ENCODE data around the gene PPCDC.
"Not testable (repeated sequence)": the region's sequence is repeated elsewhere in the genome, so short reads cannot be mapped to it uniquely, and the experiment has no call there.

The PPCDC gene

DNA sequence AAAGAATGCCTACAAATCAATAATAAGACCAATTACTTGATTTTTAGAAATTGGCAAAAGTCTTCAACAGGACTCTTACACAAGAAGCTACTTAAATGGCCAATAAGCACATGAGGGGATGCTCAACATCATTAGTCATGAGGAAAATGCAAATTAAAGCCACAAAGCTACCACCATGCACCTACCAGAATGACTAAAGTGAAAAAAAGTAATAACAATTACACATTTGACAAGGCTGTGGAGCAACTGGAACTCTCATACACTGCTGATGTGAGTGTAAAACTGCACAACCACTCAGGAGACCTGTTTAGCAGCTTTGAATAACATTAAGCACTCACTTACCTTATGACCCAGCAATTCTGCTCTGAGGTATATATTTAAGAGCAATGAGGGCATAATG is 68.4 kb downstream of the PPCDC start:
- TF ChIP-seq CTCF (IDR thresholded peaks at IDR 0.05; ENCODE audit: borderline replicate concordance, insufficient read depth, low read depth, low read length), result no peak

GRCh38 chr15:75094961-75095478 is 71.6 kb downstream of the PPCDC start:
- H3K4me3 ChIP-seq (ENCODE audit: low read depth, low read length), result not testable (repeated sequence)

More for the DNA sequence above, 68.4 kb downstream of the PPCDC start:
- H3K4me3 ChIP-seq (ENCODE audit: low read depth, low read length), result no peak overlapping the region

DNA sequence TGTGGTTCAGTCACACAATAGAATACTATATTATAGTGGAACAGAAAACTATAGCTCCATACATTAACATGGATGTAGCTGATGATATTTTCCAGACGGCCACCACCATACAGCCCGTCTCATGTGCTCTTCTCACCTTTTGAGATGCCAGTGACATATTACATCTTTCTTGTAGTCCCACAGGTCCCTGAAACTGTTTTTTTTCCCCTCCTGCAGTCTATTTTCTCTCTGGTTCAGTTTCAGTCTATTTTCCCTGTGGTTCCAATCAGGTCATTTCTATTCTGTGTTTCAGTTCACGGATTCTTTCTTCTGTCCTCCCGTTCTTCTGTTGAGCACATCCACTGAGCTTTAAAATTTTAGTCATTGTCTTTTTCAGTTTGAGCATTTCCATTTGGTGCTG is 72.2 kb downstream of the PPCDC start:
- no peak for TF ChIP-seq CTCF (IDR thresholded peaks at IDR 0.05; ENCODE audit: borderline replicate concordance, insufficient read depth, low read depth, low read length)
- no peak overlapping the region for H3K4me3 ChIP-seq (ENCODE audit: low read depth, low read length)

DNA sequence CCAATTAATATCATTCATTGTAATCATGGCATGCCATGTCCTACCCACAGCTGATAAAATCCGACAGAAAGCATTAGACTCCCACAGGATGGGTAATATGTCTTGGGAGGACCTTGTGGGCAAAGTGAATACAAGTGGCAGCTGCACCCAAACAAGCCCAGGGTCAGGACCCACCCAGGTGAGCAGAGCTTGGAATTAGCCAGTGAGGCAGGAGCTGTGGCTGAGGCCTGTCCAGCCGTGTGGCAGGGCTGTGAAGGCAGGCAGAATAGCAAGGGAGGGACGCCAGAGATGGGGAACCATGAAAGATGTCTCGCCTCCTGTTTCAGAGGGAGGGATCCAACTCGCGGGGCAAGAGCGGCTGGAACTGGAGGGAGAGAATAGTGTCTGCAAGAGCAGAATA is 74.5 kb downstream of the PPCDC start:
- TF ChIP-seq CTCF (IDR thresholded peaks at IDR 0.05; ENCODE audit: borderline replicate concordance, insufficient read depth, low read depth, low read length), result no peak
- H3K4me3 ChIP-seq (ENCODE audit: low read depth, low read length), result no peak overlapping the region

DNA sequence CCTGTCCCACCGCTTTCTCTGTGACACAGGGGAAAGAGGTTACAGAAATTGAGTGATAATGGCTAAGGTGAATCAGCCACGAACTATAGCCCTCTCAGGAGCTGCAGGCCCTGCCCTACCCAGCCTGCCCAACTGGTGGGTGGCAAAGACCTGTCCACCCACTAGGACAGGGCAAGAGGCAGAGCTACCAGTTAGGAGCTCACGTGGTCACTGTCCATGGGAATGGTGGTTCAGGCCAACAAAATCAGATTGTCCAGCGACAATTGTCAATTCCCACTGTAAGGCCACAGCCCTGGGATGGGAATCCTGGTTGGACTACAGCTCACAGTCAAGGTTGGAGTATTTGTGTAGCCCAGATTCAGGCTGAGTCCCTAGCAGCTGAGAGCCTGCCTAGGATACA is 75.0 kb downstream of the PPCDC start:
- no peak overlapping the region for H3K4me3 ChIP-seq (ENCODE audit: low read depth, low read length)
- TF ChIP-seq CTCF (IDR thresholded peaks at IDR 0.05; ENCODE audit: borderline replicate concordance, insufficient read depth, low read depth, low read length), result no peak

All from GM12875 (cell line).